Measurements from ENCODE around the gene NFATC1.

Gene NFATC1

DNA sequence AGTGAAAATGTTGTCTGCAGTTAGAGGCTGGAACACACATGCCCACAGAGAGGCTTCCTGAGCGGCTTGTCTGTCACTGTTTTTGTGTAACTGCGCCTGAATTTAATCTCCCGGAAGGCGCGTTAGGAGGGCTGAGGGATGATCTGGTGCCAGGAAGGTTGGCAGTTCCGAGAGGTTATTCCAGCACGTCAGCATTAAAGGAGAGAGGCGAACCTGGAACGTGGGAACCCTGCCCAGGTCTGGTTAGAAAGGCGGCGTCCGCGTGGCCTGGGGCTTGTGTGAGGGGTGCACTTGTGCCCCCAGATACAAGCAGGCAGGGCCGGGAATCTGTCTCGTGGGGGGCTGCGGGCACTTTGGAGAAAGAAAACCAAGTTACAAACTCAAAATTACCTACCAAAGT lies 75.3 kb downstream of the NFATC1 start:
- H3K27me3 ChIP-seq (ENCODE audit: control insufficient read depth, insufficient read depth, low read length), result no peaks in the 10 kb centered on the region
- H3K4me3 ChIP-seq (ENCODE audit: low read length), result no peak overlapping the region
- H3K4me1 ChIP-seq (ENCODE audit: control insufficient read depth, insufficient read depth, low read length), result peaks cover under 1% of the 10 kb centered on the region
- H3K9me3 ChIP-seq (replicated peaks; ENCODE audit: low read length), result peaks cover 3% of the 10 kb centered on the region
- H3K36me3 ChIP-seq (ENCODE audit: insufficient read depth, low read length), result no peaks in the 10 kb centered on the region
- no peak overlapping the region for H3K9ac ChIP-seq (ENCODE audit: low read depth, low read length)
- no peak overlapping the region for H3K4me2 ChIP-seq (ENCODE audit: low read length)

GRCh38 chr18:79471597-79471996 lies 75.9 kb downstream of the NFATC1 start:
- no peaks in the 10 kb centered on the region for H3K36me3 ChIP-seq (ENCODE audit: insufficient read depth, low read length)
- H3K9me3 ChIP-seq (replicated peaks; ENCODE audit: low read length), result peaks cover 3% of the 10 kb centered on the region
- no peaks in the 10 kb centered on the region for H3K27me3 ChIP-seq (ENCODE audit: control insufficient read depth, insufficient read depth, low read length)
- no peak overlapping the region for H3K9ac ChIP-seq (ENCODE audit: low read depth, low read length)
- H3K4me1 ChIP-seq (ENCODE audit: control insufficient read depth, insufficient read depth, low read length), result no peaks in the 10 kb centered on the region
- H3K4me3 ChIP-seq (ENCODE audit: low read length), result no peak overlapping the region
- H3K4me2 ChIP-seq (ENCODE audit: low read length), result no peak overlapping the region

DNA sequence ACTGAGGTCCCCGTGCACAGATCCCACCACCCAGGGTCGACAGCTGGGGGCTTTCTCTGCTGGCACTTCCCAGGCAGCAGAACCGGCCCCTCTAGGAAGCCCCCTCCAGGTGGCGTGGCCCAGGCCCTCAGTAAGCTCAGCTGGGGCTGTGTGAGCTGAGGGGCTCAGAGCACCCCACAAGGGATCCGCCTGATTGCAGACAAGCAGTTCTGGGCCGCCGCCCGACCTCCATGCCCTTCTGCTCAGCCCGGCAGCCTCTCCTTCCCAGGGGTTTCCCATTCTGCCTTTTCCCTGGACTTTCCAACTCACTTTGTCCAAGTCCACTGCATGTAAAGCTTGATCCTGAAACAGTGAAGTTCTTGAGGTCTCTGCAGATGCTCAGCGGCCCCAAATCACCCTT lies 76.4 kb downstream of the NFATC1 start:
- H3K4me2 ChIP-seq (ENCODE audit: low read length), result no peak overlapping the region
- H3K27me3 ChIP-seq (ENCODE audit: control insufficient read depth, insufficient read depth, low read length), result no peaks in the 10 kb centered on the region
- no peak overlapping the region for H3K9ac ChIP-seq (ENCODE audit: low read depth, low read length)
- H3K4me1 ChIP-seq (ENCODE audit: control insufficient read depth, insufficient read depth, low read length), result no peaks in the 10 kb centered on the region
- peaks cover 3% of the 10 kb centered on the region for H3K9me3 ChIP-seq (replicated peaks; ENCODE audit: low read length)
- no peaks in the 10 kb centered on the region for H3K36me3 ChIP-seq (ENCODE audit: insufficient read depth, low read length)
- H3K4me3 ChIP-seq (ENCODE audit: low read length), result no peak overlapping the region

DNA sequence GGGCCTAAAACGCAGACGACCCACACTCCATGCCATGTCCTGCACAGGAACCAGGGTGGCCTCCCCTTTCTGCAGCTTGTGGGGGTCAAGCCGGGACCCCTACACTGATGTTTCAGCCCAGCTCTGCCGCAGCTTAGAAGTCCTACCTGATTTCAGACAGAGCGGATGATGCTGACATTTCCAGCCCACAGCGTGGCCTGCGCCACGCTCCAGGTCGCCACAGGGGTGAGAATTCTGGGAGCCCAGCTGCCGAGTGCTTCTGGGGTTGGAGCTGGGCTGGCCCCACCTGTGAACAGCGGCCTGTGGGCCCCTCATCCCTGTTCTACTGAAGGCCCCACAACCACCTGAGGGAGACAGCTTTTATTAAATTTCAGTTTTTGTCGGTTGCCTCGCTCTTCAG lies 77.2 kb downstream of the NFATC1 start:
- Histone ChIP-seq H3K9me3 (replicated peaks; ENCODE audit: low read length) (peaks cover 3% of the 10 kb centered on the region), H3K4me3 (ENCODE audit: low read length) (no peak overlapping the region), H3K27me3 (ENCODE audit: control insufficient read depth, insufficient read depth, low read length) (no peaks in the 10 kb centered on the region), H3K36me3 (ENCODE audit: insufficient read depth, low read length) (no peaks in the 10 kb centered on the region), H3K9ac (ENCODE audit: low read depth, low read length) (no peak overlapping the region), H3K4me2 (ENCODE audit: low read length) (no peak overlapping the region), H3K4me1 (ENCODE audit: control insufficient read depth, insufficient read depth, low read length) (no peaks in the 10 kb centered on the region)

DNA sequence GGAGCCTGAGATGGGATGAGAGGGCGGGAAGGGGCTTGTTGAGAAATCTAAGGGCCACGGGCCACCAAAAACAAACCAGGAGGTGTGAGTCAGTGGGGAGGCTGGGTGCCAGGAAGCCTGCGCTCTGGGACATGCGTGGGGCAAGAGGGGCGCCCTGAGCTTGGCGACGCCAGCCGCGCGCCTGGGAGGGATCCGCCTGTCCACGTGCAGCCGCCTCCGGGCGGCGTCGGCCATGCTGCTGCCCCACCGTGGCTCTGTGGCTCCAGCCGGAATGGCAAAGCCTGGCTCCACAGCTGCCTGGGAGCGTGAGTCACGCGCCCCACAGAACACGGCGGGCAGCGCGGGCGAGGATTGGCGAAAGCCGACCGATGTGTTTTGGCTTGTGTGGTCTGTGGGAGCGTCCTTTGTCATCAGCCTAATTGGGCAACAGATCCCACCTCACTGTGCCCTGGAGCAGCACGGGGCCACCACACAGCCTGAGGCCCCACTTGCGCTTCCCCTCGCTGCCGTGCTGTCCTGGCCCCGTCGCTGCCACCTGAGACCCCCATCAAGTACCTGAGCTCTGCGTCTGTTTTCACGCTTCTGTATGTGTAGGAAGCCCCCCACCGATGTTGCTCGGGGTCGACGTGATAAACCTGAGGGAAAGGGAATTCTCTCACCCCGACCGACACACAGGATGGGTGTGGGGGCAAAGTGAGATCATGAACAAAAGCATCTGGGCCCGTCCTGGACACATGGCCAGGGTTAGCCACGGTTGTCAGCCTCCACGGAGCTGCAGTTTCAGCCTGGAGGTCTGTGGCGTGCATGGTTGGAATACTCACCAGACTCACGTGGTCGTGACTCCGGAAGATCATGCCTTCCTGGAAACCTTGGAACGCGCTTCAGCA lies 80.5 kb downstream of the NFATC1 start:
- Histone ChIP-seq H3K4me1 (ENCODE audit: control insufficient read depth, insufficient read depth, low read length) (no peaks in the 10 kb centered on the region), H3K27me3 (ENCODE audit: control insufficient read depth, insufficient read depth, low read length) (peaks cover 19% of the 10 kb centered on the region), H3K36me3 (ENCODE audit: insufficient read depth, low read length) (no peaks in the 10 kb centered on the region), H3K4me2 (ENCODE audit: low read length) (no peak overlapping the region), H3K4me3 (ENCODE audit: low read length) (no peak overlapping the region), H3K9ac (ENCODE audit: low read depth, low read length) (no peak overlapping the region), H3K9me3 (replicated peaks; ENCODE audit: low read length) (peaks cover 3% of the 10 kb centered on the region)

DNA sequence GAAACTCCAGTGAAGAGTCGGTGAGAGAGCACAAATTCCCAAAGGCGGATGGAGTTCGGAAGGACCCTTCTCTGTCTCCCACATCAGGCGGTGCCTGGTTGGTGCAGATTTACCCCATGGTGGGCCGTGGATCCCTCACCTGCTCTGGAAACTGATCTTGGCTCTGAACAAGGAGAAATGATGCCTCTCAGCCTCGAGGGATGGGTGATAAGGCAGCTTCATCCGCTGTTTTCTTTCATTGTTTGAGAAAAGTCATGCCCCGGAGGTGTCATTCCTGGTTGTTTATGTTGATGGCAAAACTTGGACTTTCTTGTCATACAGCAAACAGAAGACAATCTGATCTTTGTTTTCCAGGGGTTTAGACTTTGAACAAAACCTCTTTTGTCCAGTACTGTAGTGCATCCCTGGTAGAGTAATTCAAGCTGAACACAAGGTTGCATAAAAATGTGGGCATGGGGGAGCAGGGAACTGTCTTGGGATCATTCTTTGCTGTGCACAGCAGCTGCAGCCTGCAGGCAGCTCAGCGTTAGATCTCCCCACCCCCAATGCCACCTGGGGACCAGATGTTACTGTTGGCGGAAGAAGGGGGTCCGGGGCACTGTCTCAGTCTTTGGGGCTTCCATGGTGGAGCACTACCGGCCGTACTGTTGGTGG lies 81.3 kb downstream of the NFATC1 start:
- Histone ChIP-seq H3K4me3 (ENCODE audit: low read length) (no peak overlapping the region), H3K4me2 (ENCODE audit: low read length) (no peak overlapping the region), H3K9ac (ENCODE audit: low read depth, low read length) (no peak overlapping the region), H3K9me3 (replicated peaks; ENCODE audit: low read length) (peaks cover 3% of the 10 kb centered on the region), H3K27me3 (ENCODE audit: control insufficient read depth, insufficient read depth, low read length) (peaks cover 22% of the 10 kb centered on the region), H3K36me3 (ENCODE audit: insufficient read depth, low read length) (no peaks in the 10 kb centered on the region), H3K4me1 (ENCODE audit: control insufficient read depth, insufficient read depth, low read length) (no peaks in the 10 kb centered on the region)

GRCh38 chr18:79477711-79478483 lies 82.2 kb downstream of the NFATC1 start:
- Histone ChIP-seq H3K27me3 (ENCODE audit: control insufficient read depth, insufficient read depth, low read length) (peaks cover 22% of the 10 kb centered on the region), H3K9me3 (replicated peaks; ENCODE audit: low read length) (peaks cover 3% of the 10 kb centered on the region), H3K4me1 (ENCODE audit: control insufficient read depth, insufficient read depth, low read length) (no peaks in the 10 kb centered on the region), H3K36me3 (ENCODE audit: insufficient read depth, low read length) (no peaks in the 10 kb centered on the region), H3K9ac (ENCODE audit: low read depth, low read length) (no peak overlapping the region), H3K4me3 (ENCODE audit: low read length) (no peak overlapping the region), H3K4me2 (ENCODE audit: low read length) (no peak overlapping the region)

- Histone ChIP-seq H3K27me3 (ENCODE audit: control insufficient read depth, insufficient read depth, low read length) (peaks cover 22% of the 10 kb centered on the region), H3K4me1 (ENCODE audit: control insufficient read depth, insufficient read depth, low read length) (no peaks in the 10 kb centered on the region), H3K4me2 (ENCODE audit: low read length) (no peak overlapping the region), H3K36me3 (ENCODE audit: insufficient read depth, low read length) (no peaks in the 10 kb centered on the region), H3K9me3 (replicated peaks; ENCODE audit: low read length) (peaks cover 3% of the 10 kb centered on the region), H3K4me3 (ENCODE audit: low read length) (no peak overlapping the region), H3K9ac (ENCODE audit: low read depth, low read length) (no peak overlapping the region)
Observed at GRCh38 chr18:79478484-79479115, 82.9 kb downstream of the NFATC1 start.

DNA sequence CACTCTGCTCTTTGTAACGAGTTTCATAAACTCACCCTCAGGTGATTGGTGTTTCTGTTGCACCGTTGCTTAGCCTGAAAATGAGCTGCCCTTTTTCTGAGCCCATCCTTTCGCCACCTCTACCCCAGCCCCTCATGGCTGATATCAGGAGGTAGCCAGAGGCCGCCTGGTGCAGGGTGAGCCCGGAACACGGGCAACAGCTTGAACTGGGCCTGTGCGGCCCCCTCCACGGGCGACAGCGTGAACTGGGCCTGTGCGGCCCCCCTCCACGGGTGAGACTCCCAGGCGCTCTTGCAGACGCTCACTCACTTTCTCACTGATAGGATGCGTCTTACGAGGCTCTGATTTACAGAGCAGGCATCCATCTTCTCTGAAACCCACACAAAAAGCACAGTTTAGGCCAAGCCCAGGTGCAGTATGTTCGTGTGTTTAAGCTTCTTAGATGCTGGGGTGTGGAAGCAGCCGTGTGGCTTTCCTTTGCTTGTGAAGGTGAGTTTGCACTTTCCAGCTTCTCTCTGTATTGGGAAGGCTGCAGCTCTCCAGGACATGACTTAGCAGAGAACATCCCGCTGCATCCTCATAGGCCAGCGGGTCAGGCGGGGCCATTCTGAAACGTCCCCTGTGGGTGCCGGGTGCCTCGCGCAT lies 83.5 kb downstream of the NFATC1 start:
- H3K9ac ChIP-seq (ENCODE audit: low read depth, low read length), result no peak overlapping the region
- H3K27me3 ChIP-seq (ENCODE audit: control insufficient read depth, insufficient read depth, low read length), result peaks cover 22% of the 10 kb centered on the region
- H3K36me3 ChIP-seq (ENCODE audit: insufficient read depth, low read length), result no peaks in the 10 kb centered on the region
- H3K4me2 ChIP-seq (ENCODE audit: low read length), result no peak overlapping the region
- peaks cover 3% of the 10 kb centered on the region for H3K4me1 ChIP-seq (ENCODE audit: control insufficient read depth, insufficient read depth, low read length)
- peaks cover 3% of the 10 kb centered on the region for H3K9me3 ChIP-seq (replicated peaks; ENCODE audit: low read length)
- no peak overlapping the region for H3K4me3 ChIP-seq (ENCODE audit: low read length)

DNA sequence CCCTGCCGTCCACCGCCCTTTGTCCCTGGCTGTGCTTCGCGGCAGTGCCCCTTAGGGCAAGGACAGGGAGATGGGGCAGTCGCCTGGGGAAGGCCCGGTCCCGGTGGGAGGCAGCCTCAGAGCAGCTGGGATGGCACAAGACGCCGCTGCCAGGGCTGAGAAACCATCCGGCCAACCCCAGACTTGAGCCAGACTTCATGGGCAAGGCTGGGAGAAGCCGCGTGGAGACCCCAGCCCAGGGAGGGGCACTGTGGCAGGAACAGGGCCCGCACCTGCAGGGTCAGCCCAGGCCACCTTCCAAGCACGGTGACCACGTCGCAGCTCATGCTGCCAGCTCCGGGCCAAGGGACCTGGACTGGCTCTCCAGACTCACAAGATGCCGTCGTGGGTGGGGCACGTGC lies 84.0 kb downstream of the NFATC1 start:
- no peak overlapping the region for H3K4me2 ChIP-seq (ENCODE audit: low read length)
- H3K9me3 ChIP-seq (replicated peaks; ENCODE audit: low read length), result peaks cover 3% of the 10 kb centered on the region
- no peak overlapping the region for H3K9ac ChIP-seq (ENCODE audit: low read depth, low read length)
- H3K4me3 ChIP-seq (ENCODE audit: low read length), result no peak overlapping the region
- H3K27me3 ChIP-seq (ENCODE audit: control insufficient read depth, insufficient read depth, low read length), result peaks cover 22% of the 10 kb centered on the region
- H3K36me3 ChIP-seq (ENCODE audit: insufficient read depth, low read length), result no peaks in the 10 kb centered on the region
- H3K4me1 ChIP-seq (ENCODE audit: control insufficient read depth, insufficient read depth, low read length), result peaks cover 8% of the 10 kb centered on the region
